ENCODE measurements around the gene PFN2. TPM values are rescaled to one million over a fixed set of nuclear protein-coding genes. Genes with fewer than 3 reads are reported as not detected.
"Not testable (repeated sequence)": the region's sequence is repeated elsewhere in the genome, so short reads cannot be mapped to it uniquely, and the experiment has no call there.

PFN2 gene
- total and polyA plus RNA-seq, 2 donors (not counting 1 experiment from before 2014, with no cell fraction given) = 1.2 to 8.1 TPM

DNA sequence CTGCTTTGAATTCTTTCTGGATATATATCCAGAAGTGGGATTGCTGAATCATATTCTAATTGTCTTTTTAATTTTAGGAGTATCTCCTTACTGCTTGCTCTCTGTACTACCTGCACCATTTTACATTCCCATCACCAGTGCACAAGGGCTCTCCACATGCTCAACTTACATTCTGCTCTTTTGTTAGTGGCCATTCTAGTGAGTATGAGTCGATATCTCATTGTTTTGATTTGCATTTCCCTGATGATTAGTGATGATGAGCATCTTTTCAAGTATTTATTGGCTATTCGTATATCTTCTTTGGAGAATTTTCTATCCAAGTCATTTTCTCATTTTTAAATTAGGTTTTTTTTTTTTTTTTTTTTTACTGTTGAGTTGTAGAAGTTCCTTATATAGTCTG, 29.5 kb downstream of the PFN2 start:
- no peak overlapping the region for H3K27ac ChIP-seq (ENCODE audit: low read length in 2 of 2)
- peaks cover 10 to 19% of the 10 kb centered on the region in 2 experiments for H3K36me3 ChIP-seq (replicated peaks in 1 of 2; ENCODE audit: control extremely low read depth in 1 of 2, control insufficient read depth in 1 of 2, extremely low read depth in 1 of 2, insufficient read depth in 2 of 2, low read length in 1 of 2)
- H3K4me1 ChIP-seq (ENCODE audit: control insufficient read depth in 2 of 2, insufficient read depth in 2 of 2, low read length in 2 of 2) = no peaks in the 10 kb centered on the region
- Mint-ChIP-seq H3K27me3 (no peaks in the 10 kb centered on the region), H3K9me3 (ENCODE audit: insufficient read depth) (peaks cover 4% of the 10 kb centered on the region), H3K27ac (no peak overlapping the region), H3K4me1 (peaks cover 10% of the 10 kb centered on the region), H3K4me3 (no peak overlapping the region)
- H3K27me3 ChIP-seq (replicated peaks in 1 of 4; ENCODE audit: control extremely low read depth in 1 of 4, control insufficient read depth in 3 of 4, insufficient read depth in 4 of 4, low read length in 3 of 4) = no peaks in the 10 kb centered on the region
- H3K4me2 ChIP-seq (replicated peaks; ENCODE audit: low read depth, low read length, poor library complexity, severe bottlenecking) = no peak overlapping the region
- ATAC-seq (ENCODE audit: low read depth) (no peak), DNase-seq (no peak)
- CTCF ChIA-PET = no interaction called here
- no peak overlapping the region for H3K9ac ChIP-seq (ENCODE audit: low read length)
- H3K79me2 ChIP-seq (ENCODE audit: control insufficient read depth, insufficient read depth, low read length) = peaks cover 20% of the 10 kb centered on the region
- intact Hi-C loops (cut with micrococcal nuclease) = no loop called here
- POLR2A ChIA-PET = no interaction called here
- no peak overlapping the region for H2AFZ ChIP-seq (ENCODE audit: insufficient read depth, low read depth, low read length, poor library complexity, severe bottlenecking)
- no CpG with 5 or more reads among the region's 2 CpGs for WGBS (ENCODE audit: insufficient coverage)
- H4K20me1 ChIP-seq (ENCODE audit: control insufficient read depth, insufficient read depth, low read length, poor library complexity, severe bottlenecking) = peaks cover 16% of the 10 kb centered on the region
- no peak overlapping the region for H3K4me3 ChIP-seq (ENCODE audit: control extremely low read depth in 1 of 5, extremely low read depth in 1 of 5, insufficient read depth in 1 of 5, low read depth in 2 of 5, low read length in 4 of 5)
- peaks cover 0 to 6% (median 2%) of the 10 kb centered on the region in 3 donors for H3K9me3 ChIP-seq (ENCODE audit: control extremely low read depth in 1 of 3, control insufficient read depth in 2 of 3, insufficient read depth in 1 of 3, low read length in 2 of 3)
- TF ChIP-seq EZH2 (IDR thresholded peaks at IDR 0.05; ENCODE audit: borderline replicate concordance, insufficient read depth, low read depth, low read length, poor library complexity, severe bottlenecking) = no peak
- TF ChIP-seq, protein P1, sequence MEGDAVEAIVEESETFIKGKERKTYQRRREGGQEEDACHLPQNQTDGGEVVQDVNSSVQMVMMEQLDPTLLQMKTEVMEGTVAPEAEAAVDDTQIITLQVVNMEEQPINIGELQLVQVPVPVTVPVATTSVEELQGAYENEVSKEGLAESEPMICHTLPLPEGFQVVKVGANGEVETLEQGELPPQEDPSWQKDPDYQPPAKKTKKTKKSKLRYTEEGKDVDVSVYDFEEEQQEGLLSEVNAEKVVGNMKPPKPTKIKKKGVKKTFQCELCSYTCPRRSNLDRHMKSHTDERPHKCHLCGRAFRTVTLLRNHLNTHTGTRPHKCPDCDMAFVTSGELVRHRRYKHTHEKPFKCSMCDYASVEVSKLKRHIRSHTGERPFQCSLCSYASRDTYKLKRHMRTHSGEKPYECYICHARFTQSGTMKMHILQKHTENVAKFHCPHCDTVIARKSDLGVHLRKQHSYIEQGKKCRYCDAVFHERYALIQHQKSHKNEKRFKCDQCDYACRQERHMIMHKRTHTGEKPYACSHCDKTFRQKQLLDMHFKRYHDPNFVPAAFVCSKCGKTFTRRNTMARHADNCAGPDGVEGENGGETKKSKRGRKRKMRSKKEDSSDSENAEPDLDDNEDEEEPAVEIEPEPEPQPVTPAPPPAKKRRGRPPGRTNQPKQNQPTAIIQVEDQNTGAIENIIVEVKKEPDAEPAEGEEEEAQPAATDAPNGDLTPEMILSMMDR (IDR thresholded peaks at IDR 0.05) = no peak

DNA sequence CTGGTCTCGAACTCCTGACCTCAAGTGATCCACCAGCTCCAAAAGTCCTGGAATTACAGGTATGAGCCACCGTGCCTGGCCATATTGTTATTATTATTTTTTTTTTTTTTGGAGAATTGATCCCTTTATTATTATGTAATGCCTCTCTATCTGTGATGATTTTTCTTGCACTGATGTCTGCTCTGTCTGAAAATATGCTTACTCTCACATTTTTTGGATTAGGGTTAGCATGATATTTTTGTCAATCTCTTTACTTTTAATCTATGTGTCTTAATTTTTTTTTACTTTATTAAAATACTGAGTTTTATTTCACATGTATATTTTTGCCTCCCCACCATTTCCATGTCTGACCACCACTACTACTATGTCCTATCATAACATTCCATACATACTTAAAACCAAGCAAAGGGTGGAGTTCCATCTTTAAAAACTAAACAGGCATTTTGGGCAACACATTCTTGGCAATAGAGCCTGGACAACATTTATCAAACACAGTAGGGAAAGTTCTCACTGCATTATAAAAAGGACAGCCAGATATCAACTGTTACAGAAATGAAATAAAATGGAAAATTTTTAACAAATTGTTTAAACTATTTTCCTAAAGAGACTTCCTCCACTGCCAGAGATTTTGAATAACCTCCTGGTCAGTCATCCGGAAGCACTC, 32.2 kb downstream of the PFN2 start:
- DNase-seq; intact Hi-C loops (cut with micrococcal nuclease); H3K27ac ChIP-seq (ENCODE audit: low read length in 2 of 2); H3K9me3 ChIP-seq (ENCODE audit: control extremely low read depth in 1 of 3, control insufficient read depth in 2 of 3, insufficient read depth in 1 of 3, low read length in 2 of 3); H2AFZ ChIP-seq (ENCODE audit: insufficient read depth, low read depth, low read length, poor library complexity, severe bottlenecking); H3K27me3 Mint-ChIP-seq; H3K9ac ChIP-seq (ENCODE audit: low read length); H3K4me1 ChIP-seq (ENCODE audit: control insufficient read depth in 2 of 2, insufficient read depth in 2 of 2, low read length in 2 of 2); H3K4me3 Mint-ChIP-seq; ATAC-seq (ENCODE audit: low read depth); H3K4me3 ChIP-seq (ENCODE audit: control extremely low read depth in 1 of 5, extremely low read depth in 1 of 5, insufficient read depth in 1 of 5, low read depth in 2 of 5, low read length in 4 of 5); POLR2A ChIA-PET; H3K27ac Mint-ChIP-seq; H3K4me2 ChIP-seq (replicated peaks; ENCODE audit: low read depth, low read length, poor library complexity, severe bottlenecking); H3K9me3 Mint-ChIP-seq (ENCODE audit: insufficient read depth); H3K27me3 ChIP-seq (replicated peaks in 1 of 4; ENCODE audit: control extremely low read depth in 1 of 4, control insufficient read depth in 3 of 4, insufficient read depth in 4 of 4, low read length in 3 of 4): not testable (repeated sequence)
- WGBS (ENCODE audit: insufficient coverage) = no CpG with 5 or more reads among the region's 3 CpGs
- H3K79me2 ChIP-seq (ENCODE audit: control insufficient read depth, insufficient read depth, low read length) = peaks cover 19% of the 10 kb centered on the region
- peaks cover 10 to 19% of the 10 kb centered on the region in 2 experiments for H3K36me3 ChIP-seq (replicated peaks in 1 of 2; ENCODE audit: control extremely low read depth in 1 of 2, control insufficient read depth in 1 of 2, extremely low read depth in 1 of 2, insufficient read depth in 2 of 2, low read length in 1 of 2)
- CTCF ChIA-PET = interaction anchor here (0.7 to 1.6 kb wide), 4 partner anchors 12 to 284 kb away, joined by 3 to 4 read pairs (median 4); no protein-coding TSS in a partner anchor
- peaks cover 12% of the 10 kb centered on the region for H3K4me1 Mint-ChIP-seq
- peaks cover 16% of the 10 kb centered on the region for H4K20me1 ChIP-seq (ENCODE audit: control insufficient read depth, insufficient read depth, low read length, poor library complexity, severe bottlenecking)

All from B cell (primary cell).